SK-N-SH treated with all-trans-retinoic acid at 6 μM for 48 hours (cell line): ENCODE measurements around the gene C1QTNF3.
"Not testable (repeated sequence)": the region's sequence is repeated elsewhere in the genome, so short reads cannot be mapped to it uniquely, and the experiment has no call there.

Experiments used
- ARNTL ChIP-seq: fragments of 450-650 bp; formaldehyde crosslinking; IDR thresholded peaks from 2 replicates; pipeline ENCODE4 v1.5.0; 2020; ENCODE audit warnings: low read depth, mild to moderate bottlenecking, moderate library complexity, borderline replicate concordance
- CREB5 ChIP-seq: fragments of 250-450 bp; sonication (Bioruptor Pico); IDR thresholded peaks from 2 replicates; pipeline ENCODE4 v1.5.1; 2020; ENCODE audit warnings: low read depth, mild to moderate bottlenecking, moderate library complexity
- CSRNP3 ChIP-seq: fragments of 250-450 bp; sonication (Bioruptor Pico); IDR thresholded peaks from 2 replicates; pipeline ENCODE4 v1.5.1; 2021; ENCODE audit warnings: mild to moderate bottlenecking, moderate library complexity
- ESRRG ChIP-seq: fragments of 250-450 bp; sonication (Bioruptor Pico); IDR thresholded peaks from 2 replicates; pipeline ENCODE4 v1.6.1; 2021; ENCODE audit warnings: mild to moderate bottlenecking
- PATZ1 ChIP-seq: fragments of 250-450 bp; sonication (Bioruptor Pico); IDR thresholded peaks from 2 replicates; pipeline ENCODE4 v1.8.0; 2020; ENCODE audit warnings: mild to moderate bottlenecking, moderate library complexity, borderline replicate concordance
- RARB ChIP-seq: fragments of 250-450 bp; sonication (Bioruptor Pico); IDR thresholded peaks from 2 replicates; pipeline ENCODE4 v1.8.0; 2021; ENCODE audit warnings: mild to moderate bottlenecking, moderate library complexity
- SNAI2 ChIP-seq: fragments of 250-450 bp; sonication (Bioruptor Pico); IDR thresholded peaks from 2 replicates; pipeline ENCODE4 v1.5.0; 2020; ENCODE audit warnings: mild to moderate bottlenecking, moderate library complexity
- TSHZ2 ChIP-seq: fragments of 250-450 bp; sonication (Bioruptor Pico); IDR thresholded peaks from 2 replicates; pipeline ENCODE4 v1.5.0; 2020; ENCODE audit warnings: mild to moderate bottlenecking, moderate library complexity
- ZFP3 ChIP-seq: fragments of 250-450 bp; sonication (Bioruptor Pico); IDR thresholded peaks from 2 replicates; pipeline ENCODE4 v1.5.0; 2020; ENCODE audit warnings: mild to moderate bottlenecking, moderate library complexity
- ZFP30 ChIP-seq: fragments of 450-650 bp; formaldehyde crosslinking; IDR thresholded peaks from 2 replicates; pipeline ENCODE4 v1.5.0; 2022; ENCODE audit warnings: mild to moderate bottlenecking, moderate library complexity
- ZNF565 ChIP-seq: fragments of 450-650 bp; formaldehyde crosslinking; conservative IDR thresholded peaks from 2 replicates; pipeline ENCODE4 v1.5.0; 2020; ENCODE audit warnings: low read depth, mild to moderate bottlenecking, moderate library complexity
- ZNF70 ChIP-seq: fragments of 450-650 bp; formaldehyde crosslinking; IDR thresholded peaks from 2 replicates; pipeline ENCODE4 v1.5.0; 2020; ENCODE audit warnings: mild to moderate bottlenecking, moderate library complexity
- ZNF8 ChIP-seq: fragments of 450-650 bp; formaldehyde crosslinking; IDR thresholded peaks from 2 replicates; pipeline ENCODE4 v1.5.0; 2020; ENCODE audit warnings: mild to moderate bottlenecking, moderate library complexity

- TF ChIP-seq ZNF70 (CRISPR knock-in tag) = peak; percentile 80
- TF ChIP-seq RARB (CRISPR knock-in tag); ESRRG (CRISPR knock-in tag); SNAI2 (CRISPR knock-in tag); CSRNP3 (CRISPR knock-in tag); ARNTL; CREB5 (CRISPR knock-in tag); PATZ1 (CRISPR knock-in tag); ZFP30 (CRISPR knock-in tag); ZNF565 (CRISPR knock-in tag); ZNF8; TSHZ2 (CRISPR knock-in tag); ZFP3 (CRISPR knock-in tag): not testable (repeated sequence)
Observed at GRCh38 chr5:34079505-34079904, 36.5 kb upstream of the C1QTNF3 start.
